Activated gamma-delta T cell treated with Interleukin-2 at 50 U/mL for 16 hours (primary cell): ENCODE data around the gene SLC6A7.

Experiments used
- DNase-seq: peaks from one replicate; pipeline ENCODE4 v3.0.0-alpha.2; 2020

SLC6A7 gene

DNA sequence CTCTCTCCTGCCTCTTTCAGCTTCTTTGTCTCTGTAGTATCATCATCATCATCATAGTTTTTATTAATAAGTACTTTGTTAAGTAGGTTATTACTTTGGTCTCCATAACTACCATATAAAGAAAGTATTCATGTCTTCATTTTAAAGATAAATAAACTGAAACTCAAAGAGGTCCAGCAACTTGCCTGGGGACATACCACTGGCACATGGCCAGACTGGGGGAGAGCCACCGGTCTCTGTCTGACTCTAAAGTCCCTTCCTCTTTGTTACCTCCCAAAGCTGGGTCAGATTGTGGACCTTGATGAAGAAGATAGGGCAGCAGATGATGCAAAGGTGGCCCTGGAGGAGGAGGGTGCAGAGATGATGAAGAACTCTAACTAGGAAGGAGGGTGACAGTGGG lies 14.8 kb upstream of the SLC6A7 start:
- no peak for DNase-seq

DNA sequence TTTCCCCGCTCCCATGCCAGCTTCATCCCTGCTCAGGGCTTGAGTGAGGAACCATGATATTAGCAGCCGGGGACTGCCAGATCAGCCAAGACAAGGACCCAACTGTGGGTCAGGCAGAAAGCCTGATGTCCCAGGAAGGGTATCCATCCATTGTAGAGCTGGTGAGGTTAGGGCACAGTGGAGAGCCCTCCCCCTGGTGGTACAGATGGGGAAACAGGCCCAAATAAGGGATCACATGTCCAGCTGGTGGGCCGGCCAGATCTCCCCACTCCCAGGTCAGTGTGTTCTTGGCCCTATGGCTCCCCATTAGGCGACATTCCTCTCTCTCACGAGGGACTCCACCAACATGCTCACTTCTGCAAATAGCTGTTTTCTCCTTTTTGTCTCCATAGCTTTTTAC lies 14.3 kb upstream of the SLC6A7 start:
- no peak for DNase-seq

DNA sequence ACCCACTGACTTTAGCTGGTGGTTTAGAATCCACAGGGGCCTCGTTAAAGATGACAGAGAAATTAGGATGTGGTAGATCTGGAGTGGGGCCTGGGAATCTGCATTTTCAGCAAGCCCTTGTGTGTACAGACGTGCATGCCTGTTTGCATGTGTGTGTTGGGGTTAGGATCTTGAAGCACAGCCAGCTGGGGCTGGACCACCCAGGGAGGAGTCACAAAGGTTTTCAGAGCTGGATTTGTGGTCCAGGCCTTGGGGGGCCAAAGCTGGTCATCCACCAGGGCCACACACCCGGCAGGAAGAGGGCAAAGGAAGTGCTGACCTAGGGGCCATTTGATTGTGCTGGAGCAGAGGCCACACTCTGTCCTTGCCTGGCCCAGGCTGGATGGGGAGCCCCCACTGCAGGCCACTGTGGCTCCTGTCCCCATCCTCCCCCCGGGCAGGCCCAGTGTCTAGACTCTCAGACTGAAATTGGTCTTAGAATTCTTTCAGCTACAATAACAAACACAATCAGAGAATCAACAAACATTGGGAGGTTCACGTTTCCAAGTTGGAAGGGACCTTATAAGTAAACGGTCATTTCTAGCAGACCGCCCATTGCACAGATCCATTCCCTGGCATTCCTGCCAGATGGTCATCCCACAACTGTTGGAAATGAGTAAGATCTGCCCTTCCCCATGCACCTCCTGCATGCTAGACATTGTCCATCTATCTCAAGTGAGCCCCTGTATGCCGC lies 13.0 kb upstream of the SLC6A7 start:
- no peak for DNase-seq

DNA sequence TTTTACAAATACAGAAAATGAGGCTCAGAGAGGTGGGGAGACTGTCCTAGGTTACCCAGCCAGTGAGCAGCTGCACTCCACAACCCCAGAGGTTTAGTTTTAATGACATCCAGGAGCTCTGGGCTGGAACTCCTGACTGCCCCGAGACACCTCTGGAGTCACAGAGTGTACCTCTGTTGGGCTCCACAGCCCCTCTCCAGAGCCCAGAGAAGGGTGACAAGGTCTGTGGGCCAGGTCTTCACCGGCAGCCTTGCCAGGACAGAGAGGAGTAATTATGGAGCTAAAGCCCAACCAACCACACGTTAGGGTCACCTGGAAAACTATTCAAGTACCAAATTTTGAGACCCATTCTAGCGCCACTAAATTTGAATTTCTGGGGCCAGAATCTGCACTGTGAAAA lies 12.1 kb upstream of the SLC6A7 start:
- no peak for DNase-seq

DNA sequence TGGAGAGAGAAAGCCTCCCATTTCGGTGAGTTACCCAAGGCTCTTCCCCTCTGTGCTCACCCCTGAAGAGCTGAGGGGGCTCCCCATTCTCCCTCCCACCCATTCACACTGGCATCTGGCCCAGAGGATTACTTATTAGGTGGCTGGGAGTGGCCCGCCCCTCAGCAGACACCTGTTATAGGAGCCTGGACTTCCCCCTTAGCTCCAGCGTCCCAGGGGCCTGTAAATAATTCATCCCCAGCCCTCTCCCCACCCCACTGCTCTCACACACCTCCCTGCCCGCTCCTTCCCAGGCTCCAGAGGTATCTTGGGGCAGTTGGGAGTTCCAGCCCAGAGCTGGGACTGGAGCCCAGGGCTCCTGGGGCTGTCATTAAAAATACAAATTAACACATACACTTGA lies 11.6 kb upstream of the SLC6A7 start:
- DNase-seq: no peak

DNA sequence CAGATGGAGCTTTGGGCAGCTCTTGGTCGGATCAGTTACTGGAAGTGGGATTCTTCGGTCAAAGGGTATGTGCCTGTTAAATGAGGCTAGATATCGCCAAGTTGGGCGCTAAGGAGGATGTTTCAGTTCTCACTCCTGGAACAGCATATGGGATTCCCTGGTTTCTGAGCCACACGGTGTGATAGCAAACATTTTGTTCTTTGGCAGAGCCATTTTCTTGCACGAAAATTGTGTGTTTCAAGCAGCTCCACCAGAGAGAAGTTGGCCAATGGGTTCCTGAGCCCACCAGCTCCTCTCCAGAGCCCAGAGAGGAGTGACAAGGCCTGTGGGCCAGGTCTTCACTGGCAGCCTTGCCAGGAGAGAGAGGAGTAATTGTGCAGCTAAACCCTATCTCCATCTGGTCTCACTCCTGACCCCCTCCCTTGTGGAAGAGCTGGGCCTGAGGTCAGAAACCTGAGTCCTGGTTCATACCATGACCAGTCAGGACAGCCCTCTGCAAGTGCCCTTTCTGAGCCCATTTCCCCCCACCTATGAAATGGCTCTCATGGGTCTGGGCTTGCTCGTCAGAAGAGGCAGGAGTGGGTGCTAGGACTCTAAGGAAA lies 10.7 kb upstream of the SLC6A7 start:
- DNase-seq: no peak

DNA sequence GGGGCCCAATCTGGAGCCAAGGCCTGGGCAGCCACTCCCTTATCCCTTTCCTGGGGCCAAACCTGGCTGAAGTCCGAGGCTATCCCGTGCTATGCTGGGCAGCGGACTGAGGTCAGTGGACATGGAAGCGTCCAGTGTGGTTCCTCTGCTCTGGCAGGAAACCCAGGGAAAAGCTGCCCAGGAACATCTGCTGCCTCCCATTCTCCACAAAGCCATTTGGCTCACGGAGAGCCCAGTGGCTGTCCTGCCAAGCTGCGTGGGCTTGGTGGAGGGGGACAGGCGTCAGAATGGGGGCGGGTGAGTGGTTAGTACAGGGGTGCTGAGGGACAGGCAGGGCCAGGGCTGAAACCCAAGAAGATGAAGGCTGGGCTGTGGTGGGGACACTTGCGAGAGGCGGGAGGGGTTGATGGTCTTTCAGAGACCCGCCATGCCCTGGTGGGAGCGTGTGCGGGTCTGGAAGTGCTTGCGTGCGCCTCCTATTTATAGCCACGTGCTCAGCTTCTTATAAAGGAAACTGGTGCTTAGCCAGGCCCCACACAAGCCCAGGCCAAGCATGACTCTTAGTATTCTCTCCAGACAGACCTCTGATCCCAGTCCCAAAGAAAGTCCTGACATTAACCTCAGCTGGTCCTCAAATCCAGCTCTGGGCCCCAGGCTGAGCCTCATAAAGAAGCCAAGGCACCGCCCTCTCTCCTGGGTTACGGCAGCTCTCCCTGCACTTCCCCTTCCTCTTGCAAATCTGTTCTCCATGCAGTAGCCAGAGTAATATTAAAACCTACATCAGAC lies 9.4 kb upstream of the SLC6A7 start:
- no peak for DNase-seq

DNA sequence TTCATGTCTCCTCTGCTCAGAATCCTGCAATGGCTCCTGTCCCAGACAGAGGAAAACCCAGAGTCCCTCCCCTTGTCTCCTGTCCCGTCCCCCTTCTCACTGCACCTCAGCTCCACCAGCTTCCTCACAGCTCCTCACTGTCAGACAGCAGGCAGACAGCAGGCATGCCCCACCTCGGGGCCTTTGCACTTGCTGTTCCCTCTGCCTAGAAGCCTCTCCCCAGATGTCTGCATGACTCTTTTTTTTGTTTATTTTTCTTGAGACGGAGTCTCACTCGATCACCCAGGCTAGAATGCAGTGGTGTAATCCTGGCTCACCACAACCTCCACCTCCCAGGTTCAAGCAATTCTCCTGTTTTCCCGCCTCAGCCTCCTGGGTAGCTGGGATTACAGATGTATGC lies 8.8 kb upstream of the SLC6A7 start:
- DNase-seq: no peak

DNA sequence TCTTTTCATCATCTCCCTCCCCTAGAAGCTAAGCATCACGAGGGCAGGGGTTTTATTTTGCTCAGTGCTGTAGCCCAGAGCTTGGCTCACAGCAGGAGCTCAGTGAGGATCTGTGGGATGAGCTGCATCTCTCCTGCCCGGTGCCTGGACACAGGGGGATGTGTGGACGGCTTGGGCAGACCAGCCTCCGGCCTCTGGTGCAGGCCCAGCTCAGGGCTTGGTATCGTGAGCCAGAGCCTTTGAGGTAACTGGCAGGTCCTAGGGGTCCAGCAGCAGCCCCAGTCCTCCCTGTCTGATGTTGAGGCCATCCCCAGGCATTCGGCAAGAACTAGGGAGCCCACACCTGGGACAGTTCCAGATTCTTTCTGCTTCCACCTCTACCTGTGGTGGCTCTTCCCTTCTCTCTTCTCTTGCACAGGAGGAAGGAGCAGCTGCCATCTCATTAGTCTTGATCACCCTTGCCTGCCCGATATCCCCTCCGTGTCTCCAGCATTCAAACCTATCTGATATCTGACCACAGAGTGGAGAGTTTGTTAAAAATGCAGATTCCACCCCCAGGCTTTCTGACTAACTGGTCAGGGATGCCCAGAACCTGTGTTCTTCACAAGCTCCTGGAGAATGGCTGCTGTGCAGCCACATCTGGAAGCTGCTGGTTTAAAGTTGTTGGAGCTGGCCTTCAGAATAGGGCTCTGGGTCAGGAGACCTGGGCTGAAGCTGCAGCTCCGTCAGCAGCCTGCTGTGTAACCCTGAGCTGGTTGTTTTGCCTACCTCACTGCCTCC lies 7.9 kb upstream of the SLC6A7 start:
- no peak for DNase-seq

DNA sequence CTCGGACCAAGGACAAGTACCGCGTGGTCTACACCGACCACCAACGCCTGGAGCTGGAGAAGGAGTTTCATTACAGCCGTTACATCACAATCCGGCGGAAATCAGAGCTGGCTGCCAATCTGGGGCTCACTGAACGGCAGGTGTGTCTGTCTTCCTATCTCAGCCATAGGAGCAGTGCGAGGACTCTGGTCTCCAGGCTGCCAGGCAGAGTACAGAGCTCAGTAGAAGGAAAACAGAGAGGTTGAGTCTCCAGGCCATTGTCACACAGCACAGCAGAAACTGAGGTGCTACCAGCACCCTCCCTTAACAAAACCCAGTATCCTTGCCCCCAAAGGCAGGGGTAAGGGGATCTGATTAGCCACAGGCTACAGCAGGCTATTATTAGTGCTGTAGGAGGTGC lies 7.1 kb upstream of the SLC6A7 start:
- DNase-seq: no peak

DNA sequence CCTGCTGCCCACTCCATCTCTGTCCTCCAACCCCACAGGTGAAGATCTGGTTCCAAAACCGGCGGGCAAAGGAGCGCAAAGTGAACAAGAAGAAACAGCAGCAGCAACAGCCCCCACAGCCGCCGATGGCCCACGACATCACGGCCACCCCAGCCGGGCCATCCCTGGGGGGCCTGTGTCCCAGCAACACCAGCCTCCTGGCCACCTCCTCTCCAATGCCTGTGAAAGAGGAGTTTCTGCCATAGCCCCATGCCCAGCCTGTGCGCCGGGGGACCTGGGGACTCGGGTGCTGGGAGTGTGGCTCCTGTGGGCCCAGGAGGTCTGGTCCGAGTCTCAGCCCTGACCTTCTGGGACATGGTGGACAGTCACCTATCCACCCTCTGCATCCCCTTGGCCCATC lies 6.4 kb upstream of the SLC6A7 start:
- DNase-seq: no peak

DNA sequence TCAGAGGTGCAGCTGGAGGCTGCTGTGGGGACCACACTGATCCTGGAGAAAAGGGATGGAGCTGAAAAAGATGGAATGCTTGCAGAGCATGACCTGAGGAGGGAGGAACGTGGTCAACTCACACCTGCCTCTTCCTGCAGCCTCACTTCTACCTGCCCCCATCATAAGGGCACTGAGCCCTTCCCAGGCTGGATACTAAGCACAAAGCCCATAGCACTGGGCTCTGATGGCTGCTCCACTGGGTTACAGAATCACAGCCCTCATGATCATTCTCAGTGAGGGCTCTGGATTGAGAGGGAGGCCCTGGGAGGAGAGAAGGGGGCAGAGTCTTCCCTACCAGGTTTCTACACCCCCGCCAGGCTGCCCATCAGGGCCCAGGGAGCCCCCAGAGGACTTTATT lies 5.9 kb upstream of the SLC6A7 start:
- DNase-seq: no peak

DNA sequence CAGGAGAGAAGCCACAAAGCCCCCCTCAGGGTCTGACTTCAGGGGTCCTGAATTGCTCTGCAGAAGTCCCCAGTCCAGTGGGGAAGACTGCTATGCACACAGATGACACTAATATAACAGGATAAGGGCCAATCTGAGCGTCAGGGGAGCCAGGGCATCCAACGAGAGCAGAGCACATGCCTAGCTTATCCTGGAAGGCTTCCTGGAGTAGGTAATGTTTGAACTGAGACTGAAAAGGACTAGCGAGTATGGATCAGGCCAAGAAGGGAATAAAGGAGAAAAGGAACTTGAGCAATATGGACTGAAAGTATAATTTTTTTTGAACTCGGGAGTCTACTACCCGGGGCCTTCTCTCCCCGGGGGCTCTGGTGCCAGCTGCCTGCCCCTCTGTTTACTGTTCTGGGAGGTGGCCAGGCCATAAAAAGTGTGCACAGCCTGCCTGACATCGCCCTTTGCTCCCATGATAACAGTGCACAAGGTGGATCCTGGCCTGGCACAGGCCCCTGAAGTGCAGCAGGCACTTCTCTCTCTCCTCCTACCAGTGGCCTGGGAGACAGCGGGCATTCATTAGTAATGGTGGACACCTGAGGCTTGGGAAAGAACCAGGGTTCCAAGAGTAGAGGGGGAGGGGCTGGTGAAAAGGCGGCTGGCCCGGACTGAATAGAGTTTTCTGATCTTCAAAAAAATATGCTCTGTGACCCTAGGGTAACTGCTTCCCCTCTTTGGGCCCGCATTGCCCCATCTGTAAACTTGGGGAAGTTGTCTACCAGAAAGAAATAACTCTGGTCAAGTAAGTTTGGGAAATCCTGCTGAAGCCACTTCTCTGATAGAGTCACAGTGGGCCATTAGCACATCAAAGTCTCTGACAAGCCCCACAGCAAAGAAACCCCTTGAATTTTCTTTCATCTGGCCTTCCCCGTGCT lies 4.6 kb upstream of the SLC6A7 start:
- no peak for DNase-seq

DNA sequence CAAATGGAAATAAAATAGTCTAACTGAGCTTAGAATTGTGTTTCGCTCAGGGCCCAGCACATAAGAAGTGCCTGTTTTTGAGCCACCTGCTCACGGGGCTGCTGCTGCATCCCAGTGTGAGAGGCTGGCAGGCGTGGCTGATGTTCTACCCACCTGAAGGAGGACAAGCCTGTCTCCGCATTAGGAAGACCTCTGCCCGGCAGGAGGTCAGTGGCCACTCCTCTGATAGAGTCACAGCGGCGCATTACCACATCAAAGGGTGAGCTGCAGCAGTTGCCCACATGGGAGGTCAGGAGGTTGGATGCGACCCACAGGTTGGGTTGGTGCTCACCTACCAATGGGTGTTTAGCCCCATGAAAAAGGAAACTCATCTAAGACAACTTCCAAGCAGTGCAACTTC lies 3.7 kb upstream of the SLC6A7 start:
- no peak for DNase-seq

DNA sequence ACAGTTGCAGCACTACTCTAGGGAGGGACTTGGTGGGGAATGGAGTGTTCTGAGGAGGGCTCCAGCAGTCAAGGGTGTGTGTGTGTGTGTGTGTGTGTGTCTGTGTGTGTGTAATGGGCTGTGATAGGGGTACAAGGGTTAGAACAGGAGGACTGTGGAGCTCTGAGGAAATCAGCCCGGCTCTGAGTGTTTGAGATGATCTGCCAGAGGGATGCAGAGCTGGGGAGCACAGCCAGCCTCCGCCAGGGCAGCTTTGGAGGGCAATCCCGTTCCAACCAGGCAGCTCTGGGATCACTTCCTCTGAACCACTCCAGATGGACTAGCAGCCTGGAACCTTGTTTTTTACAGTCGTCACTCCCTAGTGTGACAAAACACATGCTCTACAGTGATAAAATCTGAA lies 3.0 kb upstream of the SLC6A7 start:
- DNase-seq: no peak

DNA sequence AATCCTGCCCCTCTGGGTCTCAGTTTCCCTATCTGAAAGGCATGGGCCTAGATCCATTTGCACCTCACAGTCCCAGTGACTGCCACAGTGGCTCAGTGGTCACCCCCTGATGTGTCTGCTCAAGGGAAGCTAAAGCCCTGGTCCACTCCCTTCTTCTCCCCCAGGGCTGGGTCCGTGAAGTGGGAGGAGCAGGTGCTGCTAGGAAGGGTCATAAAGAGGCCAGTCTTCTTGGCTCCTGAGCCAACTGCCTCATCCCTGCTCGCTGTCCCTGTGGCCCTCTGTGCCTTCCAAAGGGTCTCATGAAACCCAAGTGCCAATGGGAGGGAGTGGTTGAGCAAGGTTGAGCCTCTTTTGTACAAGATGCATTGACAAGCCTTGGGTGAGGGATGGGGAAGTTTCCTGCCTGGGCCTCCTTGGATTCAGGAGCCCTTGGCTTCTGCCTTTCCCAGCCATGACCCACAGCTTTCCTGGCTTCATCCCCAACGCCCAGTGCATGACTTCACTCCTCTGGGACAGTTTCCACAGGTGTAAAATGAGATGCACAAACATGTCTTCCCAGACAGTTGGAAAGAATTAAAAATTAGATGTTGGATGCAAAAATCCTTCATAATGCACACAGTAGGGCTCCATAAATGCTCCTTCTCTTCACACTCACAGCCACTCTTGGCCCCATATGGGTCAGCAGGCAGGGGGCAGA lies 1.6 kb upstream of the SLC6A7 start:
- DNase-seq: no peak

DNA sequence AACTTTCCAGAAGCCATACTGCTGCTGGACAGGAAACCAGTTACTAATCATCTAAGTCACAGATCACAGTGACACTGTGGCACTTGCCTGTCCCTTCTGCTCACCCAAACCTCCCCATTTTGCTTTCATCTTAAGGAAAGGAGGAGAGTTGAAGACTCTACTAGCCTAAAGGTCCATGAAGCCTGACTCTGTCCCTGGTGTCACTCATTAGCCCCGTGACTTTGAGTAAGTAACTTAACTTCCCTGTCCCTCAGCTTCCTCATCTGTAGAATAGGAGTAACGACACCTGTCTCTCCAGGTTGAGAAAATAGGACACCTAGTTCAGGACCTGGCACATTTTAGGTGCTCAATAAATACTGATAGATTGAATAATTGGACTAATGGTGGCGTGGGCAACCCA lies 536 bp upstream of the SLC6A7 start:
- no peak for DNase-seq

DNA sequence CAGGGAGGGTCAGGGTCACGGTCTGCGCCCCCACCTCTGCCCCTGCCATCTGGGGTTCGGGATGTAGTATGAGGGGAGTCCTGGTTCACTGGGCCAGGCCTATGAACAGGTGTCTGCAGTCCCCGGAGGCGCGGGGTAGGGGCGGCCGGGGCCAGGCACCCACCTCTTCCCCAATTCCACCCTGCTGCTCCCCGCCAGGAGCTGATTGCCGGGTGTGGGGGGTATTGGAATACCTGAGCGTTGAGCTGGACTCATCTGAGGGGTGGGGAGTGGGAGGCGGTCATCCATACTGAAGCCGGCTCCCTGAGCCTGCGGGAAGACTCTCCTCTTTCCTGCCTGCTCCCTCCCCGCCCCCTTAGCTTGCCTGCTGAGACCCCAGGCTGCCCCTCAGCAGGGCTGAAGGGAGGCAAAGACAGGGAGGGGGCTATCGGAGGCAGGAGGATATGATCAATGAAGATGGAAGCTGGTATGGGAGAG lies 679 bp downstream of the SLC6A7 start:
- DNase-seq: no peak

DNA sequence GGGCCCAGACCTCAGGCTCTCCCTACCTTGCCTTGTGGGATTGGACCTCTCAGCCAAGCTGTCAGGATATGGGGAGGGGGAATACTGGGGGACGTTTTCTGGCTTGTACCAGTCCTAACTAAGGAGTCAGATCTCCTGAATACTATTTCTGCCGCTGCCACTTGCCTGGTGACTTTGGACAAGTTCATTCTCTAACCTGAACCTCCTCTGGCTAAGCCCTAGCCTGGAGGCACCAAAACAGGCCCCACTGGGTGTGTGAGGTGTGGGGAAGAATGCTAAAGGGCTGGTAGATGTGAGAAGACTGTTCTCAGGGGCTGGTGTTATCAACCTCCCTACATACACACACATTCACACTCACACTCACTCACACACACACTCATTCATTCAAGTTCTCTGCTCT lies 1.1 kb downstream of the SLC6A7 start:
- DNase-seq: no peak

DNA sequence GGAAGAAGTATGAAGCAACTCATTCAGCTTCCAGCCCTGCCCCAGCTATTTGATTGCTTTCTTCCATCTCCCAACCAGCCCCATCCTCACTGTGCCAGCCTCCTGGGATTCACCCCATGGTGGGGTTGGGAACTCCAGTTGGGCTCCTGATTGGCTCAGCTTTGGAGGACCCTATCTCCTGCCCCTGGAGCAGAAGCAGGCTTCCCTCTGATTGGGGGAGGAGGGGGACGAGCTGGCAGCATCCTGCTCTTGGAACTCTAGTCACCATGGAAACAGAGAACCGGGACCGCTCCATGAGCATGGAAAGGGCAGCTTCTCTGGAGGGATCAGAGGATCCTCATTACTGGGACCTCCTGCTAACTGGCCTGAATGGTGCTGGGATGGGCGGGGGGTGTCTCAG lies 2.6 kb downstream of the SLC6A7 start:
- no peak for DNase-seq

DNA sequence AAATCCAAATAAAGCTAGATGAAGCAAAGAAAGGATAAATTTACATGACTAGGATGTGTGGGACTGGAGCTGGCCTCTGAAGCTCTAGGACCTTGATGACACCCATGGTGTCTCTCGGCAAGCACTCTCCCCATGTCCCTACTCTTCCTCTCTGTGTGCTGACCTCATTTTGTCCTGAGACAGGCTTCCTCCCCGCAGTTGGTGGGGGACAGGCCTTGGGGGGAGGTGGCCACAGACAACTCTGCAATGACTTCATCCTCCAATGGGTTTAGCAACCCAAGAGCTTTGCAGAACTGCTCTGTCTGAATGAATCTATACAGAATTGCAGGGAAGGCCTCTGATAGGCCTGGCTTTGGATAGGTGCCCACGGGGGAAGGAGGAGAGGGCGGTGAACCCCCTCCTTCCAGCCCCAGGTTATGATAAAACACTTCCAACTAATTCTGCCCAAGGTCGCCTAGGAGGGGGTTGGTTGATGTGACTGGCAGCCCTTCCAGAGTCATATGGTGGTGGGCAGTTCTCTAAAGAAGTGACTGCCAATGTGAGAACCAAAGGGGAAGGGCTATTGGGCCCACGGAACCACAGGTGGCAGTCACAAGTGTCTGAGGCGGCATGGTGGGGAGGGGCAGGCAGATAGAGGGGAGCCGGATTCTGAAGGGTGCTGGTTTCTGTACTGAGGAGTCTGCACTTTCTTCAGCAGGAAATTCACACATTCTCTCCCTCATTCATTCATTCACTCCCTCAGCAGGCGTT lies 6.0 kb downstream of the SLC6A7 start:
- DNase-seq: no peak
